ENCODE results near the gene KLHL5. TPM values are rescaled to one million over a fixed set of nuclear protein-coding genes. Genes with fewer than 3 reads are reported as not detected.

KLHL5 gene
- total RNA-seq, 2 experiments from 2014 or later = 8.3 to 9.3 TPM

DNA sequence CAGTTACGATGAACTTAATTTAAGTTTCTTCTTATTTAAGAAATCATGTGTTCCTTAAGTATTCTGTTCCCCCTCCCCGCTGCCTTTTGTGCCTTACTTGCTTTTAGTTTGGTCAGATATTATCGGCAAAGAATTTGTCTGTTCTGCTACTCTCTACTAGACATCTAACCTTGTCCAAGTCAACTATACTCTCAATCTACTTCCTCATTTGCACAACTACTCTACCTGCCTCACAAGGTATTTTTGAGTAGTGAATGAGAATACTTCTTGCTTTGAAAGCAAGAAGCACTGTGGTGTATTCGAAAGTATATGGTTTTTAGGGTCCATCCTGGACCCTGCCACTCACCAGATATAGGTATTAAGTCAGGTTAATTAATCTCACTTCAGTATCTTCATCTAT, 8.0 kb upstream of the KLHL5 start:
- H3K4me1 Mint-ChIP-seq = peaks cover 4% of the 10 kb centered on the region
- no peak for DNase-seq

DNA sequence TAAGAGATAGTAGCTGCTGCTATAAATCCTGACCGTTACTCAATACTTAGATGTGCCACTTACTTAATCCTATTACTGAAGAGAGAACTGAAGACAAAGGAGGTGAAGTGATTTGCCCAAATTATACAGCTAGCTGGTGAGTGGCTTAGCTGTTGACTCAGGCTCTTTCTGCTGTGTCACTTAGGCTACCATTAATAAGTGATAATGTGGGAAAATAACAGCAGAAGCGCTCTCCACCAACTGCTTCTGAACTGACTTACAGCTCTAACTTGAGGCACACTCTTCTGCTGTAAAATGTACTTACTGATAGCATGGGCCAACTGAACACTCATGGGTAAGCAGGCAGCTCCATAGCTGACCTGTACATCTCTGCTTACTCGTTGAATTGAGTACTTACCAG, 7.5 kb upstream of the KLHL5 start:
- Mint-ChIP-seq H3K4me3 (no peak overlapping the region), H3K27ac (no peak overlapping the region), H3K36me3 (no peaks in the 10 kb centered on the region), H3K27me3 (no peaks in the 10 kb centered on the region), H3K4me1 (peaks cover 4% of the 10 kb centered on the region), H3K9me3 (no peaks in the 10 kb centered on the region)
- DNase-seq = no peak

More for the DNA sequence above, 8.0 kb upstream of the KLHL5 start:
- Mint-ChIP-seq H3K27ac (no peak overlapping the region), H3K9me3 (no peaks in the 10 kb centered on the region), H3K36me3 (peaks cover 2% of the 10 kb centered on the region), H3K27me3 (no peaks in the 10 kb centered on the region), H3K4me3 (no peak overlapping the region)

DNA sequence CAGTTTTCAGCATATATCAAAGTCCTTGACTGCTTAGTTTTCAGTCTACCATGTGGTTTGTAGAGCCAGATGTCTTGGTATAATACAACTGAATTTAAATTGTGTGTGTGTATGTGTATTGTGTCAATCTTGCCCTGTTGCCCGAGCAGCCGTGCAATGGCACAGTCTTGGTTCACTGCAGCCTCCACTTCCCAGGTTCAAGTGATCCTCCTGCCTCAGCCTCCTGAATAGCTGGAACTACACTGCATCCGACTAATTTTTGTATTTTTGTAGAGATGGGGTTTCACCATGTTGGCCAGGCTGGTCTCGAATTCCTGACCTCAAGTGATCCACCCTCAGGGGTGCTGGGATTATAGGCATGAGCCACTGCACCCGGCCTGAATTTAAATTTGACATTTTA, 6.0 kb upstream of the KLHL5 start:
- Mint-ChIP-seq H3K27me3 (no peaks in the 10 kb centered on the region), H3K4me1 (peaks cover 4% of the 10 kb centered on the region), H3K9me3 (no peaks in the 10 kb centered on the region), H3K4me3 (no peak overlapping the region), H3K36me3 (no peaks in the 10 kb centered on the region), H3K27ac (no peak overlapping the region)
- DNase-seq = no peak

DNA sequence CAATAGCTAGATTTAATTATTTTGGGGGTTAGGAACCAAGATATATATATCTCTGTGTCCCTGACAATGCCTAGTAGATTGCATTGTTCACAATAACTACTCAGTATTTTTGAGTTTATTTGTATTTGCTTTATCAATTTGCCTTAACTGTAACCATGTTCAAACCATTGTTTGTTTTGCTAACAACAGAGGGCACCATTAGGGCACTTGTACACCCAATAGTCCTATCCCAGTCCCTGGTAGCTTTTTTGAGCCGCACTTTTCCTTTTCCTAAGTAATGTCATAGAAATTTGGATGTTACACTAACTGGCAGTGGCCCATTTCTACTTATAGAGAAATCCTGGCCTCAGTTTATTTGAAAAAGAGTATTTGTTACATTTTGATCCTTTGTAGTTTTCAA, 575 bp upstream of the KLHL5 start:
- Mint-ChIP-seq H3K36me3 (peaks cover 1% of the 10 kb centered on the region), H3K27ac (no peak overlapping the region), H3K4me1 (peaks cover 16% of the 10 kb centered on the region), H3K4me3 (no peak overlapping the region), H3K9me3 (no peaks in the 10 kb centered on the region), H3K27me3 (no peaks in the 10 kb centered on the region)
- no peak for DNase-seq

DNA sequence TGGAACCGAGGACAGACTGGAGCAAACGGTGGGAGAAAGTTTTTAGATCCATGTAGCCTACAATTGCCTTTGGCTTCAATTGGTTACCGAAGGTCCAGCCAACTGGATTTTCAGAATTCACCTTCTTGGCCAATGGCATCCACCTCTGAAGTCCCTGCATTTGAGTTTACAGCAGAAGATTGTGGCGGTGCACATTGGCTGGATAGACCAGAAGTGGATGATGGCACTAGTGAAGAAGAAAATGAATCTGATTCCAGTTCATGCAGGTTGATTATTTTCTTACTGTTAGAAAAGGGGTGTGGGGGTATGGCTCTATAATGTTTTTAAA, 702 bp downstream of the KLHL5 start:
- peaks cover 1% of the 10 kb centered on the region for H3K36me3 Mint-ChIP-seq
- H3K27ac Mint-ChIP-seq = no peak overlapping the region
- H3K4me1 Mint-ChIP-seq = peaks cover 12% of the 10 kb centered on the region
- no peak overlapping the region for H3K4me3 Mint-ChIP-seq
- H3K27me3 Mint-ChIP-seq = no peaks in the 10 kb centered on the region
- no peaks in the 10 kb centered on the region for H3K9me3 Mint-ChIP-seq
- DNase-seq = no peak

DNA sequence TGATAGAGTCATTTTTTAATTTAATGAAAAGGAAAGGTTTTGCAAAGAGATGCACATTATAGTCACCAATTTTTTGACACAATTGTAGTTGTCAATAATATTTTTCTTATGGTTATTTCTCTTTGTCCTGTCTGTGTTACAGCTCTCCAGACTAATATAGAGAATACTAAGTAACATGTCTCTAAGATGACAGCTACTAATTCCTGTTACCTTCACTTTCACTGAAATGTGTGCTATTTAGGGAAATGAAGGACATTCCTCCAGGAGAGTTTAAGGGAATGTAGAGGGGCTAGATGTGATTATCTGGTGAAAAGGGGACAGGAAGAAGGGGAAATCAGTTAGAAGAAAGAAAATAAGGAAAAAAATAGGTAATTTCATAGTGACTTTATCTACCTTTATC, 1.4 kb downstream of the KLHL5 start:
- peaks cover 1% of the 10 kb centered on the region for H3K36me3 Mint-ChIP-seq
- no peak for DNase-seq
- peaks cover 12% of the 10 kb centered on the region for H3K4me1 Mint-ChIP-seq
- H3K27ac Mint-ChIP-seq = no peak overlapping the region
- H3K4me3 Mint-ChIP-seq = no peak overlapping the region
- no peaks in the 10 kb centered on the region for H3K9me3 Mint-ChIP-seq
- H3K27me3 Mint-ChIP-seq = no peaks in the 10 kb centered on the region

DNA sequence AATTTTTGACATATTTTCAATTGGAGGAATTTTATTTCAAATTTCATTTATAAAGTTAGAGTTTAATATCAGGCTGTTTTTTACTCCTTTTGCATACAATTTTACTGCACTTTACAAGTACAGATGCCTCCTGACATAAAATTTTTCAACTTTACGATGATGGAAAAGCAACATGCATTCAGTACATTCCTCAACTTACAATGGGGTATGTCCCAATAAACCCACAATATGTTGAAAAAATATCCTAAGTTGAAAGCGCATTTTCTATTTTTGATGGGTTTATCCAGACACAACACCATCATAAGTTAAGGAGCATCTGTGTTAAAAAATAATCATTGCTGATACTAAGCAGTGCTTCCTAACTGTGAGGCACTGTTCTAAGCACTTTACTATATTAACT, 4.3 kb downstream of the KLHL5 start:
- Mint-ChIP-seq H3K9me3 (no peaks in the 10 kb centered on the region), H3K36me3 (peaks cover 6% of the 10 kb centered on the region), H3K4me3 (no peak overlapping the region), H3K4me1 (peaks cover 12% of the 10 kb centered on the region), H3K27ac (no peak overlapping the region), H3K27me3 (no peaks in the 10 kb centered on the region)
- DNase-seq = no peak

DNA sequence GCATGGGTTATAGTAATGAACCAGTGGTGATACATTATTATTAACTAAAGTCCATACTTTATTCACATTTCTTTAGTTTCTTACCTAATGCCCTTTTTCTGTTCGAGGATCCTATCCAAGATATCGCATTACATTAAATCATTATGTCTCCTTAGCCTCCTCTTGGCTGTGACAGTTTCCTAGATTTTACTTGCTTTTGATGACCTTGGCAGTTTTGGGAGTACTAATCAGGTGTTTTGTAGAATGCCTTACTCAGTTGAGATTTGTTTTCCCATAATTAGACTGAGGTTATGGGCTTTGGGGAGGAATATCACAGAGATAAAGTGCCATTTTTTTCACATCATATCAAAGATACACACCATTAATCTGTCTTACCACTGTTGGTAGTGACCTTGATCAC, 5.0 kb downstream of the KLHL5 start:
- Mint-ChIP-seq H3K4me1 (peaks cover 10% of the 10 kb centered on the region), H3K4me3 (no peak overlapping the region), H3K27ac (no peak overlapping the region), H3K9me3 (no peaks in the 10 kb centered on the region), H3K36me3 (peaks cover 6% of the 10 kb centered on the region), H3K27me3 (no peaks in the 10 kb centered on the region)
- DNase-seq = no peak

DNA sequence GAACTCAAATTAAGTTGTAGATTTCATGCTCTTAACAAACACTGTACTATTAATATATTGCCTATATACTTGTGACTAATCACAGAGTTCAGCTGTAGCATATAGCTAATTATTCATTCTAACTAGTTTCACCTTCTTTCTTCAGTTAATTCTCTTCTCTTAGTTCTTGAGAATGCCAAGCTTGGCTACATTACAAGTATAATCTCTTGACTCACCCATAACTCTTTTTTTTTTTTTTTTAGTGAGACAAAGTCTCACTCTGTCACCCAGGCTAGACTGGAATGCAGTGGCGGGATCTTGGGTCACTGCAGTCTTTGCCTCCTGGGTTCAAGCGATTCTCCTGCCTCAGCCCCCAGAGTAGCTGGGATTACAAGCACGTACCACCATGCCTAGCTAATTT, 5.4 kb downstream of the KLHL5 start:
- Mint-ChIP-seq H3K27me3 (no peaks in the 10 kb centered on the region), H3K9me3 (no peaks in the 10 kb centered on the region), H3K4me3 (no peak overlapping the region), H3K27ac (no peak overlapping the region), H3K4me1 (peaks cover 7% of the 10 kb centered on the region), H3K36me3 (peaks cover 4% of the 10 kb centered on the region)
- DNase-seq = no peak

DNA sequence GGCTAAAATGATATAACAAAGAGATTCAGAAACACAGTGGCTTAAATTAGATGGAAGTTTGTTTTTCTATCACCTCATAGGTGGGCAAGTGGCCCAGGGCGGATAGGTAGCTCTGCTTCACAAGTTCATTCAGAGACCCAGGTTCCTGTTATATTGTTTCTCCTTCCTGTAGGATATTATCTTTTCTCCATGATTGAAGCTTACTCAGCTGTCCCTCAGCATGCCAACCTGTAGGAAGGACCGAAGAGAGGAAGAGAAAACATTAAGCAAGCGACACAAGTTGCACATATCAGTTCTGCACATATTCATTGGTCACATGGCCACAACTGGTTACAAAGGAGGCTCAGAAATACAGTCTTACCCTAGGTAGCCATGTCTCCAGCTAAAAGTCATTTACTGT, 6.9 kb downstream of the KLHL5 start:
- Mint-ChIP-seq H3K36me3 (peaks cover 6% of the 10 kb centered on the region), H3K27ac (no peak overlapping the region), H3K4me3 (no peak overlapping the region), H3K4me1 (no peaks in the 10 kb centered on the region), H3K27me3 (no peaks in the 10 kb centered on the region), H3K9me3 (no peaks in the 10 kb centered on the region)
- no peak for DNase-seq

DNA sequence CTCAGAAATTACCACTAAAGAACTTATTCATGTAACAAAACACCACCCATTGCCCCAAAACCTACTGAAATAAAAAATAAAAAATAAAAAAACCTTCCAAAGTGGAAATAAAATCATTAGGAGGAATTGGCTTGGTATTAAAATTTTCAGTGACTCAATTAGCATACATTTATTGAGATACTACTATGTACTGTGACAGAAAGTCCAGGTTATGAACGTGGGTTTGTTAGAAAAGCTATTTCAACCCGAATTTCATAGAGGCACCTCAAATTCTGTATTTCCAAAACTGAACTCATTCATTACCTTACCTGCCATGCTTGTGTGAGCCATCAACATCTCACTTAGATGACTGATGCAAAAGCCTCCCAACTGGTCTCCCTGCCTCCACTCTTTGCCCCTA, 16.8 kb downstream of the KLHL5 start:
- no peak overlapping the region for H3K4me3 Mint-ChIP-seq
- H3K9me3 Mint-ChIP-seq = no peaks in the 10 kb centered on the region
- peaks cover 21% of the 10 kb centered on the region for H3K36me3 Mint-ChIP-seq
- H3K27ac Mint-ChIP-seq = no peak overlapping the region
- no peak for DNase-seq
- no peaks in the 10 kb centered on the region for H3K27me3 Mint-ChIP-seq
- peaks cover 2% of the 10 kb centered on the region for H3K4me1 Mint-ChIP-seq

DNA sequence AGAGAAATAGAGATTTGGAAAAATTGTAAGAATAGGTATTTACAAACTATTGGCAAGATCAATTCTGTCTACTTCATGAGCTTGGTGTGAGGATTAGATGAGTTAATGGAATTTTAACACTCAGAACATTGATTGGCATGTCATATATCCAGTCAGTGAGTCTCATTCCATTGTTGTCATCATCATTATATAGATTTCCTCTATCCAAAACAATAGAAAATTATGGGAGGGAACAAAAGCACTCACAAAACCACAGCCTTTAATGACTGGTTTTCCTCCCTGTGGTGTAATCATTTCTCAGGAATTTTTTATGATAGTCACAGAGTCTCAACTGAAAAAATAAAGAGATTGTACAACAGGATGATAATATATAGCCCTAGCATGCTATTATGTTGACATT, 21.1 kb downstream of the KLHL5 start:
- Mint-ChIP-seq H3K36me3 (peaks cover 9% of the 10 kb centered on the region), H3K27ac (no peak overlapping the region), H3K4me3 (no peak overlapping the region), H3K9me3 (no peaks in the 10 kb centered on the region), H3K27me3 (no peaks in the 10 kb centered on the region), H3K4me1 (no peaks in the 10 kb centered on the region)
- no peak for DNase-seq

DNA sequence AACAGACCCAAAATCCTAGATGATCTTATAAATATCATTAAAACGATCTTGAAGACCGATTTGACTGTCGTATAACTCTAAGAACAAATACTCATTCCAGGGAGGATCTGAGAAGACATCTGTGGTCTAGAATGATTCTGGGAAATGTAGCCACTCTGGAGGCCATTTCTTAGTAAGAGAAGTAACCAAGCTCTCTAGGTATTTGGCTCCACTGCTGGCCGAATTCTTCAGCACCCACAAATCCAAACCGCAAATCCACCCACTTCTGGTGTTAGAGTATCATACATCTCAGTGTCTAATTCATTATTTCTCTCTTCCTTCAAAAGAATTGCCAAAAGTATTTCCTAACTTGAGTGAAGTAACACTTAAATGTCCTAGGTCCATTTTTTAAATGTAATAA, 23.9 kb downstream of the KLHL5 start:
- Mint-ChIP-seq H3K36me3 (peaks cover 6% of the 10 kb centered on the region), H3K27ac (no peak overlapping the region), H3K4me1 (no peaks in the 10 kb centered on the region), H3K4me3 (no peak overlapping the region), H3K27me3 (no peaks in the 10 kb centered on the region), H3K9me3 (no peaks in the 10 kb centered on the region)
- no peak for DNase-seq

DNA sequence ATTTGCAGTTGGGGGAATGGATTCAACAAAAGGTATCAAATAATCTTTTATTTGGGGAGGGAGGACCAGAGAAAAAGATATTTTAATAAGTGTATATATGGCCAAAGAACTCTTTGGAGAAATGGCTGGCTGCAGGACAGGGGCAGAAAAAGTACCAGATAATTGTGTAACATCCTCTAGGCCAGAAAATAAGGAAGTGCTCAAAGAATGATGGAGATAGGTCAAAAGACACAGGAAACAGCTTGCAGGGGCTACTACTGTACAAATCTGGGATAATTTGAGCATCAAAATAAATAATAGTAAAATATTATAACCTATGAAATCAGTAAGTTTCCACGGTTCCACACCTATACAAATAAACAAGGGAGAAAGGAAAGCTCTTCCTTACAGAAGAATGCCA, 34.8 kb downstream of the KLHL5 start:
- H3K36me3 Mint-ChIP-seq = no peaks in the 10 kb centered on the region
- H3K9me3 Mint-ChIP-seq = no peaks in the 10 kb centered on the region
- no peaks in the 10 kb centered on the region for H3K4me1 Mint-ChIP-seq
- no peak overlapping the region for H3K27ac Mint-ChIP-seq
- H3K27me3 Mint-ChIP-seq = no peaks in the 10 kb centered on the region
- DNase-seq = no peak
- H3K4me3 Mint-ChIP-seq = no peak overlapping the region

DNA sequence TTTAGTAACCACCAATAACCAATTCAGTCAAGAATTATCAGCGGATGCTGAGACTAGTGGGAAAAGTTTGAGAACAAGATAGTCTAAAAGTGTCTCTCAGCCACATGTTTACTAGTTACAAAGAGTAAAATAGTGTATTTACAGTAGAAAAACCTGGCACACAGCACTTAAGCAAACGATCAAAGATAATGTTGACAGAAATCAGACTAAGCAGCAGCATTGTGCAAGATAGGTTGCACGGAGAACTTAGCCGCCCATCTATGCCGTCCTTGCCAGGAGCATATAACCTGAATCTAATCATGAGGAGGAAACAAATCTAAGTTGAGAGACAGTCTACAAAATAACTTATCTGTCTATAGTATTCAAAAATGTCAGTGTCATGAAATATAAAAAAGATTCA, 35.3 kb downstream of the KLHL5 start:
- no peak for DNase-seq
- no peaks in the 10 kb centered on the region for H3K4me1 Mint-ChIP-seq
- H3K9me3 Mint-ChIP-seq = no peaks in the 10 kb centered on the region
- H3K4me3 Mint-ChIP-seq = no peak overlapping the region
- no peaks in the 10 kb centered on the region for H3K36me3 Mint-ChIP-seq
- H3K27me3 Mint-ChIP-seq = no peaks in the 10 kb centered on the region
- no peak overlapping the region for H3K27ac Mint-ChIP-seq

DNA sequence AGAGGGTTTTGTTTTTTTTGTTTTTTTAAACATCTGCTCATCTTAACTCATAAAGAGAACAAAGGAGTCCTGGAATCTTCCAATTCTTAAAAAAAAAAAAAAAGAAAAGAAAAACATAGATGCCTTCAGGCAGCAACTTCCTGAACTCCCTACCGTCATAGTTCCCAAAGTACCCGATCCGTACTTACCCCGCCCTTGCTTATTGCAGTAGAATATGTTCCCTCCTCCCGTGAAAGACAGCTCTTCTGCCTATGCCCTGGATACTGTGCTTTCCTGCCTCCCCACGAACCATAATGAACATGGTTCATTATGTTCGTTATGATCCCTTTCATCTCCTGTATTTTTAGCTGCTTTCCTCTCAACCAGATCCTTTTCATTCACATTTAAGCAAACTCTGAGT, 40.3 kb downstream of the KLHL5 start:
- Mint-ChIP-seq H3K27ac (no peak overlapping the region), H3K4me1 (no peaks in the 10 kb centered on the region), H3K27me3 (no peaks in the 10 kb centered on the region), H3K9me3 (no peaks in the 10 kb centered on the region), H3K4me3 (no peak overlapping the region), H3K36me3 (peaks cover 15% of the 10 kb centered on the region)
- no peak for DNase-seq

DNA sequence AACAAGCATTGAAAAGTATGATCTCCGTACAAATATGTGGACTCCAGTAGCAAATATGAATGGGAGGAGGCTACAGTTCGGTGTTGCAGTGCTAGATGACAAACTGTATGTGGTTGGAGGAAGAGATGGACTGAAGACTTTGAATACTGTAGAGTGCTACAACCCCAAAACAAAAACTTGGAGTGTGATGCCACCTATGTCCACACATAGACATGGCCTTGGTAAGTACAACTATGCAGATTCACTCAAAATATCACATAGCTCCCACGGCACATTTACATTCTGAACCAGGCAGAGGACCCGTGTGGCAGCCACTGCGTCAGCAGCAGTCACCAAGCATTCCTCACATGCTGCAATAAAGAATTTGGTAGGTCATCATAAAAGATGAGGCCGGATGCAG, 41.3 kb downstream of the KLHL5 start:
- no peaks in the 10 kb centered on the region for H3K4me1 Mint-ChIP-seq

More for the DNA sequence above, 41.3 kb downstream of the KLHL5 start:
- H3K27ac Mint-ChIP-seq = no peak overlapping the region
- no peaks in the 10 kb centered on the region for H3K9me3 Mint-ChIP-seq
- no peaks in the 10 kb centered on the region for H3K27me3 Mint-ChIP-seq
- no peak overlapping the region for H3K4me3 Mint-ChIP-seq
- peaks cover 15% of the 10 kb centered on the region for H3K36me3 Mint-ChIP-seq
- no peak for DNase-seq

Measured in activated naive CD8-positive, alpha-beta T cell treated with anti-CD3 and anti-CD28 coated beads for 36 hours (primary cell).